HepG2 (cell line): Measurements from ENCODE around the gene FITM1. TPM values are rescaled to one million over a fixed set of nuclear protein-coding genes. Genes with fewer than 3 reads are reported as not detected.

ENCODE experiments used
- BORCS8-MEF2B ChIP-seq: sonication (generic); formaldehyde crosslinking; IDR thresholded peaks from 2 replicates; pipeline ENCODE4 v1.8.0; 2022; ENCODE audit warnings: mild to moderate bottlenecking, missing genetic modification reagents
- CAMTA2 ChIP-seq: sonication (generic); formaldehyde crosslinking; IDR thresholded peaks from 2 replicates; pipeline ENCODE4 v1.4.0; 2020; ENCODE audit warnings: mild to moderate bottlenecking, missing genetic modification reagents, borderline replicate concordance
- CHD2 ChIP-seq: IDR thresholded peaks from 2 replicates; pipeline ENCODE4 v1.6.1; 2011; ENCODE audit warnings: low read depth, low read length, improper control_type of control experiment
- EED ChIP-seq: sonication (generic); formaldehyde crosslinking; IDR thresholded peaks from 2 replicates; pipeline ENCODE4 v1.5.0; 2020; ENCODE audit warnings: mild to moderate bottlenecking, missing genetic modification reagents
- EP300 ChIP-seq, 3 experiments: sonication (generic) in 1 of 3; formaldehyde crosslinking in 1 of 3; IDR thresholded peaks; 2 replicates each; pipeline versions ENCODE4 v1.5.1 to v1.6.1; 2011 to 2020; ENCODE audit warnings: low read depth in 2 of 3, low read length in 2 of 3, borderline replicate concordance in 1 of 3, improper control_type of control experiment in 1 of 3, mild to moderate bottlenecking in 1 of 3, missing genetic modification reagents in 1 of 3, moderate library complexity in 1 of 3
- ESRRA ChIP-seq: sonication (generic); formaldehyde crosslinking; IDR thresholded peaks from 2 replicates; pipeline ENCODE4 v1.5.1; 2020; ENCODE audit warnings: mild to moderate bottlenecking, low read depth, missing genetic modification reagents
- FOSL2 ChIP-seq: sonication (generic); formaldehyde crosslinking; IDR thresholded peaks from 2 replicates; pipeline ENCODE4 v1.4.0; 2020; ENCODE audit warnings: missing genetic modification reagents
- FOXC1 ChIP-seq: sonication (generic); formaldehyde crosslinking; IDR thresholded peaks from 2 replicates; pipeline ENCODE4 v1.8.0; 2022; ENCODE audit warnings: mild to moderate bottlenecking, missing genetic modification reagents, borderline replicate concordance
- FOXM1 ChIP-seq: sonication (generic); formaldehyde crosslinking; IDR thresholded peaks from 2 replicates; pipeline ENCODE4 v1.5.0; 2020; ENCODE audit warnings: missing genetic modification reagents
- GMEB2 ChIP-seq: IDR thresholded peaks from 2 replicates; pipeline ENCODE4 v1.6.1; 2016; ENCODE audit warnings: missing biosample characterization, missing genetic modification reagents, low read depth
- JUND ChIP-seq: sonication (generic); formaldehyde crosslinking; IDR thresholded peaks from 2 replicates; pipeline ENCODE4 v1.8.0; 2022; ENCODE audit warnings: mild to moderate bottlenecking, missing genetic modification reagents
- MED8 ChIP-seq: sonication (generic); formaldehyde crosslinking; IDR thresholded peaks from 2 replicates; pipeline ENCODE4 v1.8.1; 2023; ENCODE audit warnings: mild to moderate bottlenecking, missing genetic modification reagents; ENCODE audit not compliant: insufficient replicate concordance
- MEF2D ChIP-seq: sonication (generic); formaldehyde crosslinking; IDR thresholded peaks from 2 replicates; pipeline ENCODE4 v1.5.1; 2020; ENCODE audit warnings: mild to moderate bottlenecking, missing genetic modification reagents
- PCBP2 ChIP-seq: fragments of 200-400 bp; formaldehyde crosslinking; optimal IDR thresholded peaks from 2 replicates; pipeline ENCODE3; 2018; ENCODE audit warnings: low read length, low read depth; ENCODE audit not compliant: poor library complexity, severe bottlenecking
- SALL2 ChIP-seq: sonication (generic); formaldehyde crosslinking; IDR thresholded peaks from 2 replicates; pipeline ENCODE4 v1.8.1; 2023; ENCODE audit warnings: mild to moderate bottlenecking, missing genetic modification reagents, inconsistent platforms
- ZBTB4 ChIP-seq: sonication (generic); formaldehyde crosslinking; IDR thresholded peaks from 2 replicates; pipeline ENCODE4 v1.4.0; 2020; ENCODE audit warnings: missing genetic modification reagents, mild to moderate bottlenecking, borderline replicate concordance
- ZNF276 ChIP-seq: sonication (generic); formaldehyde crosslinking; IDR thresholded peaks from 2 replicates; pipeline ENCODE4 v1.4.0; 2020; ENCODE audit warnings: mild to moderate bottlenecking, low read depth, missing genetic modification reagents
- ZNF335 ChIP-seq: sonication (generic); formaldehyde crosslinking; IDR thresholded peaks from 2 replicates; pipeline ENCODE4 v1.4.0; 2020; ENCODE audit warnings: missing genetic modification reagents
- ZNF558 ChIP-seq: sonication (generic); formaldehyde crosslinking; IDR thresholded peaks from 2 replicates; pipeline ENCODE4 v1.9.0; 2022; ENCODE audit warnings: mild to moderate bottlenecking, missing genetic modification reagents, borderline replicate concordance
- ZNF589 ChIP-seq: sonication (generic); formaldehyde crosslinking; conservative IDR thresholded peaks from 2 replicates; pipeline ENCODE4 v1.8.0; 2022; ENCODE audit warnings: mild to moderate bottlenecking, moderate library complexity, missing genetic modification reagents
- ZNF761 ChIP-seq: sonication (generic); formaldehyde crosslinking; conservative IDR thresholded peaks from 2 replicates; pipeline ENCODE4 v1.4.0; 2020; ENCODE audit warnings: mild to moderate bottlenecking, missing genetic modification reagents
- ZNF781 ChIP-seq: sonication (generic); formaldehyde crosslinking; IDR thresholded peaks from 2 replicates; pipeline ENCODE4 v1.5.1; 2020; ENCODE audit warnings: borderline replicate concordance, mild to moderate bottlenecking, missing genetic modification reagents; ENCODE audit errors: not compliant biosample characterization
- polyA plus RNA-seq, 8 experiments: library from polyadenylated mRNA; depleted of rRNA in 3 of 8; stranded (reverse) in 7 of 8; unstranded in 1 of 8; fragments of >200 nt; fragmentation: Illumina TruSeq in 4 of 8; extraction: Trizol in 4 of 8; gene quantifications; 2 replicates each; pipeline versions ENCODE4 v1.2.1 to v1.2.3, GENCODE V29; 2011 to 2016; ENCODE audit warnings: low read depth in 4 of 8, missing spikeins in 1 of 8, mixed read lengths in 1 of 8; ENCODE audit not compliant: insufficient read depth in 1 of 8
- total RNA-seq, 5 experiments: library from RNA; depleted of rRNA; stranded (reverse); fragments of >200 nt; fragmentation: Illumina TruSeq; extraction: Trizol; gene quantifications; 2 replicates each; pipeline ENCODE4 v1.2.3, GENCODE V29; 2016; ENCODE audit warnings: low read depth in 1 of 5

Gene FITM1
- total and polyA plus RNA-seq, 2 of the 13 experiments (the other 11 are each of a cell fraction or from before 2014, with no cell fraction given): 2.7 to 5.8 TPM

GRCh38 chr14:24141097-24141880, 10.8 kb downstream of the FITM1 start, which contains the start of gene EMC9 (continued):
- TF ChIP-seq FOXC1 (no peak), ZNF558 (CRISPR knock-in tag) (no peak), PCBP2 (no peak), ZNF276 (CRISPR knock-in tag) (peak; percentile 64), EP300 (IDR thresholded peaks at IDR 0.05; ENCODE audit: low read depth in 2 of 2, low read length in 2 of 2) (peak in 1 of 2 experiments; percentile 70; a peak in 2 of 4 replicates), EP300 (CRISPR knock-in tag; IDR thresholded peaks at IDR 0.05; ENCODE audit: borderline replicate concordance) (no peak; the same call in 1 of the 2 replicates), SALL2 (CRISPR knock-in tag) (peak; percentile 97), CAMTA2 (CRISPR knock-in tag) (peak; percentile 98), ZNF589 (no peak), MEF2D (peak; percentile 94), ZNF335 (CRISPR knock-in tag) (peak; percentile 92; the same call in 1 of the 2 replicates), BORCS8-MEF2B (CRISPR knock-in tag) (peak; percentile 54), ZNF781 (peak; percentile 29), EED (CRISPR knock-in tag) (peak; percentile 99), ESRRA (CRISPR knock-in tag) (peak; percentile 75; the same call in 1 of the 2 replicates), FOSL2 (CRISPR knock-in tag) (peak; percentile 24; the same call in 1 of the 2 replicates), ZNF761 (CRISPR knock-in tag) (peak; percentile 97; the same call in 1 of the 2 replicates), ZBTB4 (no peak; the same call in none of the 2 replicates), CHD2 (no peak), FOXM1 (CRISPR knock-in tag) (no peak; the same call in 1 of the 2 replicates), GMEB2 (peak; percentile 73; the same call in 1 of the 2 replicates), JUND (CRISPR knock-in tag) (no peak), MED8 (peak; percentile 88)
